Inferior parietal cortex (tissue), 1 donor: ENCODE measurements around the gene AP3B1.
"Not testable (repeated sequence)": the region's sequence is repeated elsewhere in the genome, so short reads cannot be mapped to it uniquely, and the experiment has no call there.

Experiments
- DNase-seq: peaks from one replicate; pipeline ENCODE4 v3.0.0-alpha.2; 2016; ENCODE audit errors: extremely low spot score

AP3B1 gene

DNA sequence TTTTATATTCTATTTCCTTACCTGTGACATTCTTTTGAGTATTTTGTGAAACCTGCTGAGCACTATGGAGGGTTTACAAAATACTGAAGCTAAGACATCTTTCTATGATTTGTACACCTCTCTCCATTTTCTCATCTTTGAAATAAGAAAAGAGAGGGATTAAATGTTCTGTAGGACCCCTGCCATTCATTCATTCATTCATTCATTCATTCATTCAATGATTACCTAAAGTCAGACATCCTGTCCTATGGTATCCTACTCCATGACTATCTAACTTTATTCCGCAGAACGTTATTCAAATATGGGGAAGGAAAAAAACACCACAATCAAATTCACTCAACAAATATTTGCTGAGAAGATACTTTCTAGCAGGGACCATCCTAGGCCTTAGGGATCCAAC, 51.4 kb downstream of the AP3B1 start:
- DNase-seq = no peak

DNA sequence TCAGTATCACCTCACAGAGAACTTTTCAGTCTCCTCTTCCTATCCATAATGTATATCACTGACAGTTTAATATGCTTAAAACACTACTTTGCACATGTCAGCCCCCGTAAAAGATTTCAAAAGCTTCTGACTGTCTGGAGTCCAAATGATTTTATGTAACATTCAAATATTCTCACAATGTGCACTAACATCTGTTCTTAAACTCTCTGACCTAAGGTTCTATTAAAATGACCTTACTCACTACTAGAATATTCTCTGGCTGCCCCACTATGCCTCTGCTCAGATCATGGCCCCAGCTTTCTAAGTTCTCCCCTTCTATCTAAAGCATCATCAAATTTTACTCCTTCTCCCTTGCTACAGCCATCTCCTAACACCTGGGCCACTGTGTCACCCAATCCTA, 52.5 kb downstream of the AP3B1 start:
- no peak for DNase-seq

DNA sequence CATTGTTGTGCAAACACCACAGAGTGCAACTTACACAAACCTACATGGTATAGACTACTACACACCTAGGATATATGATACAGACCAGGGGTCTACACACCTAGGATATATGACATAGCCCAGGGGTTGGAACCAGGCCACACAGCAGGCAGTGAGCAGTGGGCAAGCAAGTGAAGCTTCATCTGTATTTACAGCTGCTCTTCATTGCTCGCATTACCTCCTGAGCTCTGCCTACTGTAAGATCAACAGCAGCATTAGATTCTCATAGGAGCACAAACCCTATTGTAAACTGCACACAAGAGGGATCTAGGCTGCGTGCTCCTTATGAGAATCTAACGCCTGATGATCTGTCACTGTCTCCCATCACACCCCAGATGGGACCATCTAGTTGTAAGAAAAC, 56.6 kb downstream of the AP3B1 start:
- DNase-seq = no peak

DNA sequence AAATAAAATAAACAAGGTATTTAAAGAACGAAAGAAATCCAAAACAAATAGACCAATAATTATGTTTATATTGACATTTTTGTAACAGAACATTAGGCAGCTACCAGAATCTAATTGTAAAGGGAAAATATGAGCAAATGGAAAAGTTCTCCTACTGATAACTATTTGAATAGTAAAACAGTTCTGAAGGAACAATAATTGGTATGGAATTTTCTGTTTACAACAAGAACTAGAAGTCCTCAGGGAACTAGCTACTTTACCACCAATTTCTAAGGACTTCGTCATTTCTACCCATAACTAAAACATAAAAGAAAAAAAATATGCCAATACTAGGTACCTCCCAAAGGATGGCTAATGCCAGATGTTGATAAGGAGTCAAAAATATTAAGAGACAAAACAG, 58.5 kb downstream of the AP3B1 start:
- no peak for DNase-seq

DNA sequence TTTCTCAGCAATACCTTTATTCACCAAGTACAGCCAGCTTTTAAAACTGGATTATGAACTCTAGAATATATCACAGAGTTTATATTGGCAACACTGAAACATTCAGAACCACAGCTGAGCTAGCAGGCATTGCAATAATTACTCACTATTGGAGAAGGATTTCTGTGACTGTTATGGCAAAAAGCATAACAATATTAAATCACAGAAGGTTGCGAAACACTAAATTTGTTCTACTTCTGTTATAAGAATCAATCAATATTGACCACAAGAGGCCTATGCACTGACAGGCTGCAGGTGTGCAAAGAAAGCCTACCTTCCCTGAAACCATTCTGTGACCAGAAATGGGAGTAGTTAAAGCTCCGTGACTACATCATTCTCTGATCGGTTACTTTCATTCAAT, 59.2 kb downstream of the AP3B1 start:
- DNase-seq = no peak

DNA sequence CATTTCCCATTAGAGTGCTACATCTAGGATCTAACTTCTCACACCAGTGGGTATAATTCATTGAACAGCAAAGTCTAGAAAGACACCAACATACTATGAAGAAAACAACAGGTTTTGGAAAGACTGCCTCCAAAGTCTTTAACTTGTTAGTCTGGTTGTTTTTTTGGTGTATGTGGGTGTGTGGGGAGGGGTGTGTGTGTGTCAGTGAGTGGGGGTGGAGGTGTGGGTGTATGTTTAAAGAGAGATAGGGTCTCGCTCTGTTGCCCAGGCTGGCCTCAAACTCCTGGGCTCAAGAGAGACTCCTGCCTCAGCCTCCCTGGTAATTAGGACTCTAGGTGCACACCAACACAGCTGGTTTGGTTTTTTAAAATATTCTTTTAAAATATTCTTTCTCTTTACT, 59.7 kb downstream of the AP3B1 start:
- no peak for DNase-seq

DNA sequence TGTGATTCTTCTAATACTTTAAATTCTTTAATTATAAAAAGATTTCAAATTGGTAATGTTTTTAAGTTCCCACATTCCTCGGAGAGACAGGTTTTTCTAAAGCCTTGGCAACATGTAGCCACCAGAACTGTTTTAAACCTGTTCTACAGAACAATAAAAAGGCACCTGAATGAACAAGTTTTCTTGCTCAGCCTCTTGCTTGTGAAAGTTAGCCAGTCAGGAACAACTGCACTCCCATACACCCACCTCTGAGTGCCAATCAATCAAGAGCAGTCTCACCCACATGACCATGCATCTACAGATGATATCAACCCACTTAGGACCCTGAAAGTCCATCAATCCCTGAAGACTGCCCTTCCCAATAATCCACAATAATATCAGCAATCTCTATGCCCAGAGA, 62.3 kb downstream of the AP3B1 start:
- no peak for DNase-seq

DNA sequence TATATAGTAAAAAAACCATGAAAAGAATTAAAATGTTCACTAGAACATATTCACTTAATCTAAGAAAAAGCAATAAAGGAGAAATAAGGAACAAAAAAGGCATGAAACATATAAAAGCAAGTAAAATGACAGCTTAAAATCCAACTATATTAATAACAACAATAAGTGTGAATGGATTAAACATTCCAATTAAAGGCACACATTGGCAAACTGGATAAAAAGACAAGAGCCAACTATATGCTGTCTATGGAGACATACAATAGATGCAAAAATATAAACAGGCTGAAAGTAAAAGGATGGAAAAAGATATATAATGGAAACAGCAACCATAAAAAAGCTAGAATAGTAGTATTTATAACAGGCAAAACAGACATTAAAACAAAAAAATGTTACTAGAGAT, 70.1 kb downstream of the AP3B1 start:
- DNase-seq = no peak

DNA sequence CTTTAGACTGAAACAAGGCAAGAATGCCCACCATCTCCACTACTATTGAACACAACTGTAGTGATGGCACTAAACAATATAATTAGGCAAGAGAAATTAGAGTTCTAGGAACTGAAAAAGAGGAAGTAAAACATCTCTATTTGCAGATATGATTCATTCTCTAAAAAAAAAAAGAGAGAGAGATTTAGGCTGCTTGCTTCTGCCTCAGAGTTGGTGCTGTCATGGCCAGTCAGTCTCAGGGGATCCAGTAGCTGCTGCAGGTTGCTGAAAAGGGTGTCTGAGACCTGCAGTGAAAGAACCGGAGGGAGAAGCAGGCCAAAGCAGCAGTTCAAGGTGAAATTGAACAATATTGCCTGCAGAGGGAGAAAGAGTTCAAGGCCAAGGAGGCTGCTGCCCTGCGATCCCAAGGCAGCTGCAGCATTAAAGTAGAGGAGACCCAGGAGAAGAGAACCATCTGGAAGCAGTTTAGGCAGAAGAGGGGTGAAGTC, 72.5 kb downstream of the AP3B1 start:
- DNase-seq = no peak

DNA sequence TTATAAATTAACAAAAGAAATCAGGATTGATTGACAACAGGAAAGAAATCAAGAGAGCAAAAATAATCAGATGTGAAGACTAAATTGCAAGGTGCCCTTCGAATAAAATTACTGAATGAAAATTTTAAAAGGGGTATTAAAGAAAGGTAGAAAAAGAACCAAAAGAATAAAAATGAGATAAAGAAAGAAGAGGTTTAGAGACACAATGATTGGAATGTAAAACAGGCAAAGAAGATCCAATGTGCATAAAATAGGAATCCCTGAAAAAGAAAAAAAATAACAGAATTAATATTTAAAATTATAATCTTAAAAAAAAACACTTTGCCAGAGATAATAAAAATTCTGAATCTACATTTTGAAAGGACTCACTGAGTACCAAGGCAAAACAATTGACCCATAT, 73.0 kb downstream of the AP3B1 start:
- no peak for DNase-seq

DNA sequence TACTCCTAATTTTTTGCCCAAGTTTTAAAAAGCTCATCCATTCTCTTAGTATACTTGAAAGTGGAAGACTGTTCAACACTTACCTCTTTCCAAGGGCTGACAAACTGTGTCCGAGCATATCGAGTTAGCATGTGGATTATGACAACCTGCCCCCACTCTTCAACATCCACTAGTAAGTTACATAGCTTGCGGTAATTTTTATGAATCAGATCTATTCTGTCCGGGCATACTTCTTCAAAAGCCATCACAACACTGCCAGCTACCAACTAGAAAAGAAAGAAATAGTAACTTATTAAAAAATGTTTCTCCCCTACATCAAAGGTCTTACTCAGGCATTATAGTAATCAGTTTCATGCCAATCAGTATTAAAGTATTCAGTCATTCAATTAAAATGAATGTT, 78.5 kb downstream of the AP3B1 start:
- no peak for DNase-seq

DNA sequence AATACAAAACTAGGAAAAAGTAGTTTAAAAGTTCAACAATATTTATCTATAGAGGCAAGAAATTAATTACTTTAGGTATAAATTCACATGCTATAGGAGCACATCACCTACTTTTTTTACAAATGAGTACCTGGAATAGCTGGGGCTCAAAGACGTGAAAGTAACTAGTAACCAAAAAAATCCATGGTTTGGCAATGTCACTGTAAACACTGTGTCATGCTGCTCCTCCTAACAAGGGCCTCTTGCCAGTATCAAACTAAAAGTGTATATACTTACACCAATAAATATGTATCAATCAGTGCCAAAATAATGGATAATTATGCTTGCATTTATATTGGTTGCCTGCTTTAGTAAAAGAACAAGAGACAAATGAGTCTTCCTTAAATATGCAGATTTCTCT, 78.9 kb downstream of the AP3B1 start:
- no peak for DNase-seq

DNA sequence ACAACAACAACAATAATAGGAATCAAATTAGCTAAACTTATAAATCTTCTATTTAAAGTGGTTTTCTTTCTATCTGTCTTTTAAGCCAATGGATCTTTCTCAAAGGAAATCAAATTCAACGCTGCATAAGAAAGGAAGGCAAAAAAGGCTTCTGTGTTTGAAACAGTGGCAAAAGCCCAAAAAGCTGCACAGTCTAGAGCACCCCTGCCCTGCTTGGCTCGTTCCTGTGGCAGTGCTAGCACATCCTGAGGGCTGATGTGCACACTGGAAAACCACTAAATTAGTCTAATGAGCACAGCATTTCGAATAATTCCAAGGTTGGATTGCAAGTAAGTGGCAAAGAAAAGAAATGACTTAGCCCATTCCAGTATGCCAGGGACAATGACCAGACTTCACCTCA, 80.7 kb downstream of the AP3B1 start:
- DNase-seq = peak; percentile 34

DNA sequence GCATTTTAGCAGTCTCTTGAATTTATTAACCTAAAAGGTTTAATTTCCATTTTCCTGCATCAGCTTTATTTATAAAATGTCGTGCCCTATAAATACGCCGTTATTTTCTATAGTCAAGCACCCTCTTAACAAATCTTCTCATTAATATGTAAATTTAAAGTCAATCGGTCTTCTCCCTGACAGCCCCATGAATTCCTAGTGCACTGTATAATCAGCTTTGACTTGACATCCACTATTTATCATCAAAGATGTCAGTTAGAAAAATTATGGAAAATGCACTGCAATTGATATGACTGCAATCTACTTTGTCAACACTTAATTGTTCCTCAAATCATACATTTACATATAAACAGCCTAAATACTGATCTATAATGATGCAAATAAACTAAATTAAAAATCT, 83.4 kb downstream of the AP3B1 start:
- DNase-seq = no peak

DNA sequence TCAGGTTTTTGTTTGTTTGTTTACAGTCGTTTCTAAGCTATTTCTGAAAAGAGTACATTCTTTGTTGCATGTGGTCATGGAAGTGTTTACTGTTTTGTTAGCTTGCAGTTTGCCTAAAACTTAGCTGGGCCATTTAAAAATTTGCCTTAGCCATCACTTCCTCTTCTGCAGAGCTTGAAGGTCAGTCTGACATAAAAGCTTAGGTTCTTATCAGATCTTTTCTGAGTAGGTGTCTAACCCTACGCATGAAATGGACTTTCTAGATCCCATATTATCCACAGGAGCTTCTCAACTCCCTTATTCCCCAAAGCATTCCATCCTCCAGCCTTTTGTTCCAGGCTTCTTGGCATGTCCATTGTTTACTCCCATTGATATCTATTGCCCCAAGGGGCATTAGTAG, 90.3 kb downstream of the AP3B1 start:
- DNase-seq = no peak

DNA sequence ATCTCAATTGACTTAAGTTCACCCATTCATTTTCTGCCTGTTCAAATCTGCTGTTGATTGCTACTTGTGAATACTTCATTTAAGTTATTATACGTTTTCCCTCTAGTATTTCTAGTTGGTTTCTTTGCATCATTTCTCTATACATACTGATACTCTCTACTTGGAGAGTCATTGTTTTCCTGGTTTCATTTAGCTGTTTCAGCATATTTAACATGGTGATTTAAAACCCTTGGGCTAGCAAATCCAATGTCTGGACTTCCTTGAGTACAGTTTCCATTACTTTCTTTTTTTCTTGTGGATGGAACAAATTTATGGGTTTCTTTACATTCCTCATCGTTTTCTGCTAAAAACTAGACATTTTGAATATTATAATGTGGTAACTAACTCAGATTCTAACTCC, 90.7 kb downstream of the AP3B1 start:
- DNase-seq = no peak

DNA sequence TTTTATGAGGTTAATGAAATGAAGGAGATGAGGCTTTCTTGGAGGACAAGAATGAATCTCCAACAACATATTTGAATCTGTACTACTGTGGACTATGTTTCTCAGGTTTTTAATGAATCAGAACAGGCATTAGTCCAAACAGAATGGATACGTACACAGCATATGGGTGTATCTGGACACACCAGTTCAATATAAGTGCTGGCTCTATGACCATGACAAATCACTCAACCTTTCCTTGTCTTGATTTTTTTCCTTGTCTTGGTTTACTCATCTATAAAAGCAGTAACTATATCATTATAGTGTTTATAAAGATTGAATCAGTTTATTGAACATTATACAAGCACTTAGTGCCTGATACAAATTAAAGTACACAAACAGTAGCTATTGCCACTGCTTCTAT, 104.1 kb downstream of the AP3B1 start:
- no peak for DNase-seq

DNA sequence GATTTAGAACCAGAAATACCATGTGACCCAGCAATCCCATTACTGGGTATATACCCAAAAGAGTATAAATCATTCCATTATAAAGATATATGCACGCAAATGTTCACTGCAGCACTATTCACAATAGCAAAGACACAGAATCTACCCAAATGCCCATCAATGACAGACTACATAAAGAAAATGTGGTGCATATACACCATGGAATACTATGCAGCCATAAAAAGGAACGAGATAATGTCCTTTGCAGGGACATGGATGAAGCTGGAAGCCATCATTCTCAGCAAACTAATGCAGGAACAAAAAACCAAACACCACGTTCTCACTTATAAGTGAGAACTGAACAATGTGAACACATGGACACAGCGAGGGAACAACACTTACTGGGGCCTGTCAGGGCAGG, 105.8 kb downstream of the AP3B1 start:
- DNase-seq = not testable (repeated sequence)

DNA sequence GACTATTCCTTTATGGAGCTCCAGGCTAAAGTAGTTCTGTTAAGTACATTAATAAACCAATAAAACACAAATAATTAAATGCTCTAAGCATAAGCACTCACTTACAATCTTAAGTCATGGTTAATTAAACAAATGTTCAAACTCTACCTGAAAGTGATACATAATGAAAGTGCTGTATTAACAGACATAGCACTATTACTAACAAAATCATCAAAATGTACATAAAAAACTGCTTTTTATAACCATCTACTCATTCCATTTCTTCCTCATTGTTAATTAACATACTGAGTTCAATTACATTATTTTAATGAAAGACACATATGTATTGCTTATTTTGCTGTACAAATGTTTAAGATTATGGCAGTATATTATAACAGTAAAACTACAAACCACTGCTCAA, 107.3 kb downstream of the AP3B1 start:
- DNase-seq = no peak

DNA sequence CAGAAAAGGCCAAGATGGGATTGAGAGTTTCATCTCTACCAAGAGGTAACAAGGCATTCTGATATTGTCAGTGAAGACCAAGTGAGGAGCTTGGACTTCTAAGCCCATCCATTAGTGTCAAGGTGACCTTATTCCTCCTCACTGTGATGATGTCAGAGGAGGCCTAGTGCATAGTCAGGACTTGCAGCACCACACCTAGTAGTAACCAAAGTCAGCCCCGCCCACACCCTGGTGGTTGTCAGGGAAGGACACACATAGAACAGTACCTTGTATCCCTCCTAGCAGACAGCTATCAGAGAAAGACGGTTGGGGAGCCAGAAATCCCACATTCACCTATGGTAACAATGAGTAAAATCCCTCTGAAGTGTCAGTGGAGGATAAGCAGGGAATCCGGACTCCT, 111.7 kb downstream of the AP3B1 start:
- DNase-seq = no peak

DNA sequence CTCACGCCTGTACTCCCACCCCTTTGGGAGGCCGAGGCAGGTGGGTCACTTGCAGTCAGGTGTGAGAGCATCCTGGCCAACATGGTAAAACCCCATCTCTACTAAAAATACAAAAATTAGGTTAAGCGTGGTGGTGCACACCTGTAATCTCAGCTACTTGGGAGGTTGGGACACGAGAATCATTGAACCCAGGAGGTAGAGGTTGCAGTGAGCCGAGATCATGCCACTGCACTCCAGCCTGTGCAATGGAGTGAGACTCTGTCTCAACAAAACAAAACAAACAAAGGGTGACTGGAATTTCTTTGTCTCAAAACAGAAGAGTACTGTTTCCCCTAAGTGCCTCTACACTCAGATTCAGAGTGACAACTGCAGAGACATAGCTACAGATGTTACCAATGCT, 116.1 kb downstream of the AP3B1 start:
- DNase-seq = no peak

DNA sequence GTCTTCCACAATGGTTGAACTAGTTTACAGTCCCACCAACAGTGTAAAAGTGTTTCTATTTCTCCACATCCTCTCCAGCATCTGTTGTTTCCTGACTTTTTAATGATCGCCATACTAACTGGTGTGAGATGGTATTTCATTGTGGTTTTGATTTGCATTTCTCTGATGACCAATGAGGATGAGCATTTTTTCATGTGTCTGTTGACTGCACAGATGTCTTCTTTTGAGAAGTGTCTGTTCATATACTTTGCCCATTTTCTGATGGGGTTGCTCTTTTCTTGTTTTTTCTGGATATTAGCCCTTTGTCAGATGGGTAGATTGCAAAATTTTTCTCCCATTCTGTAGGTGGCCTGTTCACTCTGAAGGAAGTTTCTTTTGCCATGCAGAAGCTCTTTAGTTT, 124.2 kb downstream of the AP3B1 start:
- DNase-seq = not testable (repeated sequence)

DNA sequence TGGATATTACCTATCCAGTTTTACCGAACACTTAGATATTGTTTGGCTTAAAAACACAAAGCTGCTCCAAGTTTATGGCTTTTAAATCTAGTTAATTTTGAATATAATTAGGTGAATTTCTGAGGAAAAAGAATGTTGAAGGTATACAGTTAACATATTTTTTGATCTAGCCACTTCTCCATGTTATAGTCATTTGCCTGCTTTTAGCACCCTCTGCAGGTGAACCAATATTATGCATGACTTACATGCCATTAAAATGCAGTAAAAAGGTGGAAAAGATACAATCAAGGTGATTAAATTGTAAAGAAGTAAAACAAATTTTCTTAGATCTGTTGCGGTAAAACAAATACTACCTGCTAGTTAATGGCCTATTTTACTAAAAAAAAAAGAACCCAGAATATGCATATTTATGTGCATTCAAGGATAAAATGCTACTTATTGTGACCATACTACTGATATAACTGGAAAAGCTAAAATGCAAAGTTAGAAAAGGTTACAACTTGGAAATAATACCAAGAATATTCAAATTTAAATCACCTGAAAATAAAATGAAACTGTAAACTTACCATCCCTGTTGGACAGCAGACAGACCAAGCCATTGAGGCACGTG, 132.1 kb downstream of the AP3B1 start:
- peak; percentile 63 for DNase-seq

DNA sequence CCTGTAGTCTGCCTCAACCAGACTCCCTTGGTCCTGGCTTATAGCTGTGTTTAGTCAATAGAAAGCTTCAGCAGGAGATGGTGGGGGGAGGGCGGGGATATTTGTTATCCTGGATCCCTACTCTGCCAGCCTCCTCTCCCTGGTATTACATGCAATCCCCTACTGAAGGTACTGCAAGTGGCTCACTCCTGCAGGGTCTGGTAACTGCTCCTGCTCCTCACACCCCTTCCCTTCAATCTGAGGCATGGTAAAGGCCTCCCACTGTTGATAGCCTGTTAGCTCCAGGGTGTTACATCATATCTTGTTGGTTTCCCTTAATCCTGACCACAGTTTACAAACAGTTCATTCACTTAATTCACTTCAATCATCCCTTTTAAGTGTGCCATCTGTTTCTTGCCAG, 137.5 kb downstream of the AP3B1 start:
- no peak for DNase-seq
